ENCODE results near the gene AHRR. TPM values are rescaled to one million over a fixed set of nuclear protein-coding genes. Genes with fewer than 3 reads are reported as not detected.

Gene AHRR
- polyA plus RNA-seq, 3 donors = 0.15 TPM; not detected in 1

DNA sequence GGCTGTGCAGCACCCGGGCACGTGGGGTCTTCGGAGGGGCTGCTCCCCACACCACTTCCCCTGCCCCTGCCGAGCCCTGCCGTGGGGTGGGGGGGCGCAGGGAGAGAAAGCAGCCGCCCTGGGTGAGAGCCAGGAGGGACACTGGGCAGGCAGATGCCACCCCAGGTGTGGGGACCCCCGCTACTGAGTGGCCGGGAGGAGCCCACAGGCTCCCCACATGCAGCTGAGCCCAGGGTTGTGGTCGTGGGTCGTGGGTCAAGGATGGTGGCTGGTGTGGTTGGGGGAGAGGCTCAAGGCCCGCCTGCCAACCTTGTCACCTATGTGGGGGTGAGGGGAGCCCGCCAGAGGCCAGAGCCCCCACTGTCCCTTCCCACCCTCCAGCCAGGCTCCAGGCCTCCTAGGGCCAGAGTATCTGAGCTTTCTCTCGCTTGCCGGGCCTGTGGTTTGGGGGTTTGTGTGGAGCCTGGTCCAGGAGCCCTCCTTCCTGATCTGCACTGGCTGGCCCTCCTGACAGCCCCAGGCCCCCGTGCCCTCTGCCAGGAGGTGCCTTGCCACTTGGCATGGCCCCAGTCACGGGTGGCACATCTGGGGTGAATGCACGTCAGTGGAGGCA, 157.0 kb downstream of the AHRR start:
- Histone ChIP-seq H3K79me2 (ENCODE audit: insufficient read depth, low read length) (no peaks in the 10 kb centered on the region), H3K27me3 (ENCODE audit: control insufficient read depth in 2 of 2, insufficient read depth in 2 of 2, low read length in 2 of 2) (peaks cover 4 to 42% of the 10 kb centered on the region in 2 donors), H3K27ac (ENCODE audit: low read depth in 1 of 2, low read length in 2 of 2) (no peak overlapping the region), H3K4me2 (replicated peaks; ENCODE audit: extremely low read depth, low read length, poor library complexity, severe bottlenecking) (no peak overlapping the region), H2AFZ (ENCODE audit: insufficient read depth, low read depth, low read length, poor library complexity, severe bottlenecking) (no peak overlapping the region), H3K4me1 (ENCODE audit: control insufficient read depth in 1 of 2, insufficient read depth in 2 of 2, low read length in 2 of 2) (peaks cover 10 to 18% of the 10 kb centered on the region in 2 donors), H3K4me3 (replicated peaks in 1 of 3; ENCODE audit: low read depth in 2 of 3, low read length in 3 of 3) (no peak overlapping the region), H3K9ac (ENCODE audit: insufficient read depth, low read length, poor library complexity, severe bottlenecking) (no peak overlapping the region), H4K20me1 (ENCODE audit: insufficient read depth, low read length) (peaks cover 3% of the 10 kb centered on the region), H3K36me3 (replicated peaks in 1 of 2; ENCODE audit: control insufficient read depth in 1 of 2, insufficient read depth in 2 of 2, low read length in 2 of 2) (no peaks in the 10 kb centered on the region), H3K9me3 (replicated peaks in 1 of 2; ENCODE audit: control insufficient read depth in 1 of 2, insufficient read depth in 1 of 2, low read length in 2 of 2) (no peaks in the 10 kb centered on the region)
- intact Hi-C loops (cut with micrococcal nuclease) = loop anchor here in 1 of 2 donors (10.0 kb wide), 2 partner anchors 66 to 416 kb away; partner anchors contain the start of genes BRD9 and TRIP13
- peaks cover 0 to 2% of the 10 kb centered on the region in 2 donors for H3K36me3 Mint-ChIP-seq
- H3K4me1 Mint-ChIP-seq = peaks cover 7% of the 10 kb centered on the region
- peaks cover 42 to 82% (median 50%) of the 10 kb centered on the region in 3 donors for H3K27me3 Mint-ChIP-seq (ENCODE audit: low read depth in 3 of 3)
- H3K27ac Mint-ChIP-seq = no peak overlapping the region
- peaks cover 0 to 6% (median 4%) of the 10 kb centered on the region in 7 donors for H3K9me3 Mint-ChIP-seq
- no peak for TF ChIP-seq CTCF (IDR thresholded peaks at IDR 0.05)
- no peak for DNase-seq
- WGBS (ENCODE audit: insufficient coverage) = 56% methylated on average over 10 of the region's 18 CpGs
- peak overlapping the region in 1 of 2 donors; percentile 46 for H3K4me3 Mint-ChIP-seq

GRCh38 chr5:478982-479535, 157.5 kb downstream of the AHRR start:
- no peak overlapping the region for H3K4me2 ChIP-seq (replicated peaks; ENCODE audit: extremely low read depth, low read length, poor library complexity, severe bottlenecking)
- H3K4me1 ChIP-seq (ENCODE audit: control insufficient read depth in 1 of 2, insufficient read depth in 2 of 2, low read length in 2 of 2) = peaks cover 4 to 13% of the 10 kb centered on the region in 2 donors
- peaks cover 3% of the 10 kb centered on the region for H4K20me1 ChIP-seq (ENCODE audit: insufficient read depth, low read length)
- no peak overlapping the region for H3K27ac Mint-ChIP-seq
- peaks cover 4% of the 10 kb centered on the region for H3K4me1 Mint-ChIP-seq
- intact Hi-C loops (cut with micrococcal nuclease) = loop anchor here in 1 of 2 donors (10.0 kb wide), 2 partner anchors 66 to 416 kb away; partner anchors contain the start of genes BRD9 and TRIP13
- H3K9me3 ChIP-seq (replicated peaks in 1 of 2; ENCODE audit: control insufficient read depth in 1 of 2, insufficient read depth in 1 of 2, low read length in 2 of 2) = no peaks in the 10 kb centered on the region
- 90% methylated on average over 18 of the region's 18 CpGs for WGBS (ENCODE audit: insufficient coverage)
- H3K27ac ChIP-seq (ENCODE audit: low read depth in 1 of 2, low read length in 2 of 2) = no peak overlapping the region
- H3K27me3 Mint-ChIP-seq (ENCODE audit: low read depth in 3 of 3) = peaks cover 38 to 81% (median 44%) of the 10 kb centered on the region in 3 donors
- peaks cover 7 to 41% of the 10 kb centered on the region in 2 donors for H3K27me3 ChIP-seq (ENCODE audit: control insufficient read depth in 2 of 2, insufficient read depth in 2 of 2, low read length in 2 of 2)
- H3K79me2 ChIP-seq (ENCODE audit: insufficient read depth, low read length) = no peaks in the 10 kb centered on the region
- H3K36me3 ChIP-seq (replicated peaks in 1 of 2; ENCODE audit: control insufficient read depth in 1 of 2, insufficient read depth in 2 of 2, low read length in 2 of 2) = no peaks in the 10 kb centered on the region
- H2AFZ ChIP-seq (ENCODE audit: insufficient read depth, low read depth, low read length, poor library complexity, severe bottlenecking) = no peak overlapping the region
- no peak overlapping the region for H3K9ac ChIP-seq (ENCODE audit: insufficient read depth, low read length, poor library complexity, severe bottlenecking)
- peak overlapping the region in 1 of 2 donors; percentile 11 for H3K4me3 Mint-ChIP-seq
- no peak overlapping the region for H3K4me3 ChIP-seq (replicated peaks in 1 of 3; ENCODE audit: low read depth in 2 of 3, low read length in 3 of 3)
- H3K36me3 Mint-ChIP-seq = peaks cover 0 to 2% of the 10 kb centered on the region in 2 donors
- DNase-seq = no peak
- TF ChIP-seq CTCF (IDR thresholded peaks at IDR 0.05) = no peak
- peaks cover 0 to 4% (median 3%) of the 10 kb centered on the region in 7 donors for H3K9me3 Mint-ChIP-seq
